ENCODE measurements around the gene ANGPTL2. TPM values are rescaled to one million over a fixed set of nuclear protein-coding genes. Genes with fewer than 3 reads are reported as not detected.

Gene ANGPTL2
- total RNA-seq, 1 donor from 2014 or later: 2.1 TPM

- ATAC-seq: no peak
Observed at GRCh38 chr9:127092041-127092608, 30.3 kb downstream of the ANGPTL2 start.

- no peak for ATAC-seq
Observed at GRCh38 chr9:127091526-127091925, 30.9 kb downstream of the ANGPTL2 start.

GRCh38 chr9:127090341-127090985 lies 32.0 kb downstream of the ANGPTL2 start:
- no peak for ATAC-seq

GRCh38 chr9:127089631-127090081 lies 32.8 kb downstream of the ANGPTL2 start:
- no peak for ATAC-seq

GRCh38 chr9:127088724-127089615 lies 33.5 kb downstream of the ANGPTL2 start:
- no peak for ATAC-seq

DNA sequence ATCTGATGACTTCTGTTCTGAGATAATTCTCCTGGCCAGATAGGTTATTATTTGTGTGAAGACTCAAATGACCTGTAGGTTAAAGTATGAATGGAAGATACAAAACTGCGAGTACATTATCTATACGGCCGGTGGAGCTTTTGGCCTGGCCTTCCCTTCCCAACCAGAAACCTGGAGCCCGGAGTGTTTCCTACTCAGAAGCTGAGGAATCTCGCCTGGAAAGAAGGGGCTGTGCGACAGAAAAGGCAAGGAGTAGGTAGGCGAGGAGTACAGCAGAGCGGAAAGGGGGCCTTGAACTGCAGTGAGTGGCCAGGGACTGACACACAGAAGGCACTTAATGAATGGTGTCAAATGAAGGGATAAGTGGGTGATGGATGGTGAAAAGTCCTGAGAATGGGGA lies 34.6 kb downstream of the ANGPTL2 start:
- no peak for ATAC-seq

DNA sequence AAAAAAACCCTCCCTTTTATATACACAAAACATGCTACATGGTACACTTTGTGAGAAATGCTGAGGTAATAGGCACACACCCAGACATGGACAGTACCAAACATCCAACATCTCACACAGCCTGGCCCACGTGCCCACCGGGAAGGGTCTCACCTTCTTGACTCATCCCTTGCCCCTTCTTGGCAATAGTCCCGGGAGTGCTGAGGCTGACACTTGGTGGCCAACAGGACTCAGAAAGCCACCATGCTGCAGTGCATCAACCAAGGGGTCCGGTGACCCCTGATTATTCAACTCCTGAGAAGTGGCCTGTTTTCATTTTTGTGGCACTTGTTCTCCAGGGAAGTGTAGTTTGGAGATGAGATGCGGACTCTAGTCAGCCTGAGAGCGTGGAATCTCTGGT lies 35.0 kb downstream of the ANGPTL2 start:
- no peak for ATAC-seq

GRCh38 chr9:127086771-127087170 lies 35.7 kb downstream of the ANGPTL2 start:
- no peak for ATAC-seq

DNA sequence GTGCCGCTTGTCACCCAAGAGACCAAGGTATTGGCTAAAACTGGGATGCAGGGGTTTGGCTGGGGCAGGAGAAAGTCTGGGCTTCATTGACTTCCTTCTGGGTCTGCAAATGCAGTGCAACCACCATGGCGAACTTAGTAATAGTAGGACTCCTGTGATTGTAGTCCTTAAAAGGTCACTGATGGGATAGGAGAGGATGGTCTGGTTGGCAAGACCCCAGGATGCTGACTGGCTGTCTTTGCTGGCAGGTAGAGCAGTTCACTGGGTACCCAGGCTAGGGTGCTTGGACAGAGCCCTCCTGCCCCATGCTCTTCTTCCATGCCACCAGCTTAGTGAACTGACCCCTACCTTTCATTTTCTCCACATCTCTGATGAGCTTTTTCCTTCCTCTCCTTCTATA lies 37.2 kb downstream of the ANGPTL2 start:
- ATAC-seq: no peak

GRCh38 chr9:127084076-127085039 lies 38.1 kb downstream of the ANGPTL2 start:
- ATAC-seq: no peak

- ATAC-seq: no peak
Observed at GRCh38 chr9:127083138-127083980, 39.1 kb downstream of the ANGPTL2 start.

- no peak for ATAC-seq
Observed at GRCh38 chr9:127081250-127082185, 40.9 kb downstream of the ANGPTL2 start.

DNA sequence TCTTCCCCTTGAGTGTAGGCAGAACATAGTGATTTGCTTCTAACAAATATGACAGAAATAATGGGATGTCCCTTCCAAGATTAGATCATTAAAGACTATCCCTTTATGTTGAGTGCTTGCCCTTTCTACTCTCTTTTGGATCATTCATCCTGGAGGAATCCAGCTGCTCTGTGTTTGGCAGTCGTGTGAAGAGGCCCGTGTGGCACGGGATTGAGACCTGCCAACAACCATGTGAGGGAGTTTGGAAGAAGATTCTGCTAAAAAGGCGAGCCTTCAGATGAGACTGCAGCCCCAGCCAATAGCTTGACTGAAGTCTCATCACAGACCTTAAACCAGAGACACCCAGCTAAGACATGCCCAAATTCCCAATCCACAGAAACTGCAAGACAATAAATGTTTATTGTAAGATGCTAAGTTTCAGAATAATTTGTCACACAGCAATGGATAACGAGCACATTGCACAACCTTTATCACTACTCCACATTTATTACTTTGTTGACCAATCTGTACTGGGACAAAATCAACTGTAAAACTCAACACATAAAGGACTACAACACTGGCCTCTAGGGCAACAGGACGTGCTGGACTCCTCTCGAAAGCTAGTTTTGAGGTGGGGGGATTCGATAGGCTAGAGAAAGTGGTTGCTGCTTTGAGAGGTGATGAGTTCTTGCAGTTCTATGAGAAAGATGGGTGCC lies 42.8 kb downstream of the ANGPTL2 start:
- no peak for ATAC-seq

DNA sequence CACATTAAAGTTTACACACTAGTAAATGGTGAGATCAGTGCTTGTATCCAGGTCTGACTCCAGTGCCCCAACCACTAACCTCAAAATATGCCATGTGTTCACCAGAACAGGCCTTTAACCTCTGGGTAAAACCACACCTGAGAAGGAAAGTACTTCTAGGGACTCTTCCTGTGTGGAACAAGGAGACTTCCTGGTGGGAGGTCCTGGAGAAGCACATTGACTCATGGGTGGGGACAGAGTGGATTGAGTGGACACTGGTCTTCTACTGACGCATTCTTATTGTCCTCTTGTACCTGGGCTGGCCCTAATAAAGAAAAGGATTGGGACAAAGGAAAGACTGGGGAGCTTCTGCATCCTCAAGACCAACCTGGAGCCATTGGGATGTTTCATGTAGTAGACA lies 43.4 kb downstream of the ANGPTL2 start:
- no peak for ATAC-seq

DNA sequence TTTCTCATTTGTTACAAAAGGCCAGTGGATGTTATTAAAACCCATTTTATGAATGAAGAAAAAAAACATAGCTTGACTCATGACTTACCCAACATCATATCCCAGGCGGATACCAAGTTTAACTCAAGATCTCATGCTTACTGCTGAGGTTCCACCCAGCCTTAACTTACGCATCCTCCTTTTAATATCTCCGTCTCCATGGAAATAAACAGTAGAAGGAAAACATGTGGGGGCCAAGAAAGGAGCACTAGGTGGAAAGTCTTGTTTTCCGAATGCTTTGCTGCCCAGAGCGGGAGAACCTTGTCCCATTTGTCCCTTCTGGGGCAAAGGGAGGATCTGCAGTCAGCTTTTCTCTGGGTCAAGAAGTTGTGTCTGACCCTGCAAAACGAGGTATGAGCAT lies 44.1 kb downstream of the ANGPTL2 start:
- no peak for ATAC-seq

- ATAC-seq: no peak
Observed at GRCh38 chr9:127077644-127077946, 44.8 kb downstream of the ANGPTL2 start.

GRCh38 chr9:127076860-127077643 lies 45.4 kb downstream of the ANGPTL2 start:
- no peak for ATAC-seq

DNA sequence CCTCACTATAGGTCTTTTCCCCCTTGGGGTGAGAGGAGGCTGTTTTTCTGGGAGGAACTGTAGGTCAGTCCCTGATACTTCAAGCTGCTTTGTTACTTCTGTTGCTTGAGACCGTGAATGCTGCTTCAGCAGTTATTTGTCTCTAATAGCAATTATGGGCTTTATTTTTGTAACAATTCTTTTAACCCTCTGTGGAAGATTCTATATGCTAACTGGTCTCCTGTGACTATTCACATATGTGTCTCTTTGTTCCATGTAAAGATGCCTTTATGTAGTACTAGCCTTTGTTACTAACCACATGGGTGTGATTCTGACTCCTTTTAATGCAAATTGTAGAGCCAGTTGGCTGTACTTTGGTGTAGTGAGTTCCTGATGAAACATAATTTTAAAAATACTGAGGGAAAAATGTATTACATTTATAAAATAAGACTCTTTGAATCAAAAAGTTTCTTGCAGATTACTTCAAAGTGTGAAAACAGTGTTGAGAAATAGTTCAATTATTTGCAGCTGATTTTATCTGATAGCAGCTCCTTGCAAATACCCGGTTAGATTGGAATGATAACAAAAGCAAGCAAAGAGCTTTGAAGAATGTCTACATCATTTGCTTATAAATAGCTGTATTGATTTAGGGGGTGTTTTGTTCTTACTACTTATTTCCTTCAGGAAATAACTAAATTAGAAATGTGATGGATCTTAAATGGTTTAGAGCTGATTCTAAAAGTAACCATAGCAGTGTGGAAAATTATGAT lies 46.6 kb downstream of the ANGPTL2 start:
- ATAC-seq: no peak

Data from esophagus mucosa (tissue), 1 donor.